H54 (cell line): ENCODE data around the gene LMLN.
A peak's percentile ranks its signal among the peaks of the same experiment; 100 is the strongest.
"Not testable (repeated sequence)": the region's sequence is repeated elsewhere in the genome, so short reads cannot be mapped to it uniquely, and the experiment has no call there.

Experiments used
- DNase-seq: peaks from one replicate; pipeline ENCODE4 v3.0.0; 2011; ENCODE audit warnings: low spot score, mixed read lengths; ENCODE audit not compliant: insufficient read length
- FAIRE-seq: peaks from 3 replicates; lab custom pipeline; 2011; peaks lifted over from hg19 to GRCh38; lab: Jason Lieb, UNC
- POLR2A ChIP-seq: IDR thresholded peaks from 2 replicates; pipeline ENCODE4 v1.6.1; 2011; ENCODE audit warnings: low read depth, mild to moderate bottlenecking, low read length

LMLN gene

GRCh38 chr3:197959891-197960693 is at the start of gene LMLN:
Gene LMLN, plus strand, starts transcription at chr3:197960217. Its CDS starts 29 bp downstream, at chr3:197960246.
- DNase-seq (peak; percentile 87), FAIRE-seq (peak; percentile 90)
- TF ChIP-seq POLR2A: peak; percentile 76

- DNase-seq (no peak), FAIRE-seq (no peak)
- peak; percentile 28; the same call in 1 of the 2 replicates for TF ChIP-seq POLR2A
Observed at GRCh38 chr3:197912741-197913476, 47.1 kb upstream of the LMLN start.

GRCh38 chr3:197913641-197914380 is 46.2 kb upstream of the LMLN start:
- FAIRE-seq: no peak
- no peak for TF ChIP-seq POLR2A
- no peak for DNase-seq

- DNase-seq, FAIRE-seq: not testable (repeated sequence)
Observed at GRCh38 chr3:197921429-197922275, 38.4 kb upstream of the LMLN start.

- DNase-seq (no peak), FAIRE-seq (peak; percentile 27)
- no peak for TF ChIP-seq POLR2A
Observed at GRCh38 chr3:197926418-197926817, 33.6 kb upstream of the LMLN start.

GRCh38 chr3:197927578-197927977 is 32.4 kb upstream of the LMLN start:
- DNase-seq, FAIRE-seq: not testable (repeated sequence)

- TF ChIP-seq POLR2A: no peak
- no peak for DNase-seq
- FAIRE-seq: no peak
Observed at GRCh38 chr3:197936819-197937384, 23.1 kb upstream of the LMLN start.

- no peak for FAIRE-seq
Observed at GRCh38 chr3:197940745-197941384, 19.2 kb upstream of the LMLN start.

GRCh38 chr3:197942956-197943556 is 17.0 kb upstream of the LMLN start:
- DNase-seq (no peak), FAIRE-seq (peak; percentile 99)

More at GRCh38 chr3:197940745-197941384, 19.2 kb upstream of the LMLN start:
- DNase-seq: no peak
- TF ChIP-seq POLR2A: no peak

GRCh38 chr3:197949191-197949777 is 10.7 kb upstream of the LMLN start:
- no peak for FAIRE-seq
- no peak for DNase-seq
- no peak for TF ChIP-seq POLR2A

More at GRCh38 chr3:197942956-197943556, 17.0 kb upstream of the LMLN start:
- no peak for TF ChIP-seq POLR2A

GRCh38 chr3:197949778-197950676 is 10.0 kb upstream of the LMLN start, which contains the start of gene RPL35A:
Gene RPL35A, plus strand, starts transcription at chr3:197950190. Its CDS starts 778 bp downstream, at chr3:197950968.
- FAIRE-seq (peak; percentile 98), DNase-seq (peak; percentile 75)
- TF ChIP-seq POLR2A: peak; percentile 71
